ENCODE data around the gene TSSC4. TPM values are rescaled to one million over a fixed set of nuclear protein-coding genes. Genes with fewer than 3 reads are reported as not detected.
A peak's percentile ranks its signal among the peaks of the same experiment; 100 is the strongest.

TSSC4 gene
- total and polyA plus RNA-seq, 7 donors = 43.7 to 60.1 (median 49.6) TPM

GRCh38 chr11:2368178-2368850 lies 32.2 kb upstream of the TSSC4 start:
- no peak for DNase-seq
- H3K4me3 ChIP-seq = no peak overlapping the region
- H3K36me3 ChIP-seq = no peaks in the 10 kb centered on the region
- 94 to 95% methylated on average over 7 of the region's 7 CpGs for WGBS, 2 donors
- H3K4me1 ChIP-seq = peaks cover 0 to 13% (median 10%) of the 10 kb centered on the region in 4 donors
- no peaks in the 10 kb centered on the region for H3K9me3 ChIP-seq
- intact Hi-C loops (cut with DNase I) = no loop called here
- TF ChIP-seq EP300 (IDR thresholded peaks at IDR 0.05) (no peak), POLR2A (IDR thresholded peaks at IDR 0.05) (no peak)
- no peak overlapping the region for H3K27ac ChIP-seq
- H3K27me3 ChIP-seq = no peaks in the 10 kb centered on the region

DNA sequence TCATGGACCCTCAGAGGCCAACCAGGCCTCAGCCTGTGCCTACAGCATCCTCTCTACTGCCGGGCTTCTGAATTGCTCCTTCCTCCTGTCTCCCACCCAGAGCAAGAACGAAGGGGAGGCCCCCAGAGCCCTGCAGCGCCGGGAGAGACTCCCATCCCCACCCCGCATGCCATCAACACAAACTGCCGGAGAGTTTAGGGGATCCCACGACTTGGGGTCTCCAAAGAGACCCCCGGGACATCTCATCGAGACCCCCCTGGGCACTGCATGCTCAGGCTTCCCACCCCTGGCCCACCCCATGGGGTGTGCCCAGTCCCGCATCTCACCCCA lies 31.7 kb upstream of the TSSC4 start:
- intact Hi-C loops (cut with DNase I) = no loop called here
- no peaks in the 10 kb centered on the region for H3K36me3 ChIP-seq
- no peak overlapping the region for H3K27ac ChIP-seq
- TF ChIP-seq, protein P1, sequence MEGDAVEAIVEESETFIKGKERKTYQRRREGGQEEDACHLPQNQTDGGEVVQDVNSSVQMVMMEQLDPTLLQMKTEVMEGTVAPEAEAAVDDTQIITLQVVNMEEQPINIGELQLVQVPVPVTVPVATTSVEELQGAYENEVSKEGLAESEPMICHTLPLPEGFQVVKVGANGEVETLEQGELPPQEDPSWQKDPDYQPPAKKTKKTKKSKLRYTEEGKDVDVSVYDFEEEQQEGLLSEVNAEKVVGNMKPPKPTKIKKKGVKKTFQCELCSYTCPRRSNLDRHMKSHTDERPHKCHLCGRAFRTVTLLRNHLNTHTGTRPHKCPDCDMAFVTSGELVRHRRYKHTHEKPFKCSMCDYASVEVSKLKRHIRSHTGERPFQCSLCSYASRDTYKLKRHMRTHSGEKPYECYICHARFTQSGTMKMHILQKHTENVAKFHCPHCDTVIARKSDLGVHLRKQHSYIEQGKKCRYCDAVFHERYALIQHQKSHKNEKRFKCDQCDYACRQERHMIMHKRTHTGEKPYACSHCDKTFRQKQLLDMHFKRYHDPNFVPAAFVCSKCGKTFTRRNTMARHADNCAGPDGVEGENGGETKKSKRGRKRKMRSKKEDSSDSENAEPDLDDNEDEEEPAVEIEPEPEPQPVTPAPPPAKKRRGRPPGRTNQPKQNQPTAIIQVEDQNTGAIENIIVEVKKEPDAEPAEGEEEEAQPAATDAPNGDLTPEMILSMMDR (IDR thresholded peaks at IDR 0.05) = no peak
- TF ChIP-seq POLR2A (IDR thresholded peaks at IDR 0.05) (no peak), POLR2AphosphoS5 (IDR thresholded peaks at IDR 0.05) (no peak), EP300 (IDR thresholded peaks at IDR 0.05) (no peak)
- no peaks in the 10 kb centered on the region for H3K9me3 ChIP-seq
- peaks cover 0 to 13% (median 10%) of the 10 kb centered on the region in 4 donors for H3K4me1 ChIP-seq
- no peak for DNase-seq
- no peaks in the 10 kb centered on the region for H3K27me3 ChIP-seq
- WGBS, 2 donors = 84 to 93% methylated on average over 10 of the region's 10 CpGs
- H3K4me3 ChIP-seq = no peak overlapping the region

DNA sequence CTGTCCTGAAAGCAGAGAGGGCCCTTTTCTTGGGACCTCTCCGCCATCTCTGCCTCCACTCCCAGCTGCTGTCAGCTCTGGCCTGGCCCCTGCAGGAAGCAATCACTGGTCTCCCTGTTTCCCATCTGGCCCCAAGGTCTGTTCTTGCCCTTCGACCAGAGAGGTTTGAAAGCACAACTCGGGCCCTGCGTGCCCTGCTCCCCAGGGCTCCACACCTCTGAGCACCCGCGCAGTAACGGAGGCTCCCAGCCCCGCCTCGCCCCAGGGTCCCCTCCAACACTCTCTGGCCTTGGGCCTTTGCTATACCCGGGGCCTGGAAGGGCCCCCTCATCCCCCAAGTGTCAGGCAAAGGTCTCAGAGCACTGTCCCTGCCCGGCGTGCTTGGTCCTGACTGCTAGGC lies 31.2 kb upstream of the TSSC4 start:
- Histone ChIP-seq H3K4me3 (no peak overlapping the region), H3K9me3 (no peaks in the 10 kb centered on the region), H3K36me3 (no peaks in the 10 kb centered on the region), H3K27me3 (no peaks in the 10 kb centered on the region), H3K27ac (no peak overlapping the region), H3K4me1 (peaks cover 0 to 13% (median 10%) of the 10 kb centered on the region in 4 donors)
- DNase-seq = no peak
- intact Hi-C loops (cut with DNase I) = no loop called here
- WGBS, 2 donors = 83 to 92% methylated on average over 12 of the region's 12 CpGs
- TF ChIP-seq POLR2A (IDR thresholded peaks at IDR 0.05) (no peak), POLR2AphosphoS5 (IDR thresholded peaks at IDR 0.05) (no peak), EP300 (IDR thresholded peaks at IDR 0.05) (no peak)
- TF ChIP-seq, protein P1 (IDR thresholded peaks at IDR 0.05) = no peak

- 86 to 89% methylated on average over 9 of the region's 9 CpGs for WGBS, 2 donors
- peak; percentile 24 for DNase-seq
- Histone ChIP-seq H3K4me1 (peaks cover 0 to 16% (median 10%) of the 10 kb centered on the region in 4 donors), H3K9me3 (no peaks in the 10 kb centered on the region), H3K4me3 (no peak overlapping the region), H3K36me3 (no peaks in the 10 kb centered on the region), H3K27me3 (no peaks in the 10 kb centered on the region), H3K27ac (no peak overlapping the region)
- TF ChIP-seq POLR2AphosphoS5 (IDR thresholded peaks at IDR 0.05) (no peak), POLR2A (IDR thresholded peaks at IDR 0.05) (no peak), EP300 (IDR thresholded peaks at IDR 0.05) (no peak)
- TF ChIP-seq, protein P1 (IDR thresholded peaks at IDR 0.05) = no peak
- intact Hi-C loops (cut with DNase I) = no loop called here
Observed at GRCh38 chr11:2369896-2370295, 30.7 kb upstream of the TSSC4 start.

DNA sequence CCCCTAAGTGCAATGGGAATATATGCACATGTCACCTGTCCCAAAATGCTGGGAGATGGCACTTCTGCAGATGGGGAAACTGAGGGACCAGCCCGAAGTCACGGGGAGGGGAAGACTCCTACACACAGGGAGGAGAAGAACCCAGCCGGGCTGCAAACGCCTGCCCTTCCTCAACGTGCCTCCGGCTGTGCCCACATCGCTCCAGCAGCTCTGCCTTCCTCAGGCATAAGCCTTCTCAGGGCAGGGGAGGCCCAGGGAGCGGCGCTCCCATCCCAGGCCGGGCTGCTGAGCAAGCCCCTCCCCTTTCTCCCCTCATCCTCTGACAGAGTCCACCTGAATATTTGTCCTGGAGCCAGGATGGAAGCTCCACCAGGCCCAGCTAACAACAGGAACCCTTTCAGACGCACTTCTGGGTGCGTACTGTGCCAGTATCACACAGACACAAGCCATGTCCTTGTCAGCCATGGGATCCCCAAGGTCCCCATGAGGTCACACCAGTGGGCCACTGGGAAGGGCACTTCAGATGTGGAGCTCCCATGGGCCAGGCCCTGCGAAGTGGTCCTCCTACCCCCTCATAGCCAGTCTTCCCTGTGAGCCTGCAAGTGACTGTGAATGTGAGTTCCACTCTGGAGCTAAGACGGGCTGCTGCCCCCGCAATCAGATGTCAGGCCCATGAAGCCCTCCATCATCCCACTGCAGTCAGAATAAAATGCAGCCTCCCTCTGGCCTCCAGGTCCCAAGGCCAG lies 25.9 kb upstream of the TSSC4 start:
- Histone ChIP-seq H3K27ac (peak overlapping the region in 1 of 4 donors; percentile 99), H3K9me3 (no peaks in the 10 kb centered on the region), H3K27me3 (no peaks in the 10 kb centered on the region), H3K36me3 (no peaks in the 10 kb centered on the region), H3K4me3 (no peak overlapping the region), H3K4me1 (peaks cover 0 to 33% (median 21%) of the 10 kb centered on the region in 4 donors)
- no peak for TF ChIP-seq EP300 (IDR thresholded peaks at IDR 0.05)
- TF ChIP-seq POLR2AphosphoS5 (IDR thresholded peaks at IDR 0.05) = no peak
- TF ChIP-seq, protein P1 (IDR thresholded peaks at IDR 0.05) = no peak
- TF ChIP-seq POLR2A (IDR thresholded peaks at IDR 0.05) = no peak
- peak; percentile 55 for DNase-seq
- intact Hi-C loops (cut with DNase I) = no loop called here
- WGBS, 2 donors = 92 to 95% methylated on average over 15 of the region's 15 CpGs
